Measurements from ENCODE around the gene NELFB. TPM values are rescaled to one million over a fixed set of nuclear protein-coding genes. Genes with fewer than 3 reads are reported as not detected.

NELFB gene
- total and polyA plus RNA-seq, 9 of the 15 experiments (the other 6 are each of a cell fraction or from before 2014, with no cell fraction given): 0.24 to 84.0 (median 29.7) TPM

DNA sequence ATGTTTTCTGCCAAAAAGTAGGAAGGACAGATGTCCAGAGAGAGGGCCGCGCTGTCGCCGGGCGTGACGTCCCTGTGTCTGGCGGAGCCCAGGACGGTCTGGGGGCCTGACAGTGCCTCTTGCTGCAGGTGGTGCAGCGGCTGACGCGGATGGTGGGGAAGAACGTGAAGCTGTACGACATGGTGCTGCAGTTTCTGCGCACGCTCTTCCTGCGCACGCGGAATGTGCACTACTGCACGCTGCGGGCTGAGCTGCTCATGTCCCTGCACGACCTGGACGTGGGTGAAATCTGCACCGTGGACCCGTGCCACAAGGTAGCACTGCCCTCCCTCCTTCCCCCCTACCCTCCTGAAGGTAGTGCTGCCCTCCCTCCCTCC lies 7.8 kb downstream of the NELFB start (continued):
- TF ChIP-seq MYNN (IDR thresholded peaks at IDR 0.05) (0 out of 2 replicates have a peak, but pooled peaks have one; percentile 26), MYNN (CRISPR knock-in tag; IDR thresholded peaks at IDR 0.05) (no peak)

DNA sequence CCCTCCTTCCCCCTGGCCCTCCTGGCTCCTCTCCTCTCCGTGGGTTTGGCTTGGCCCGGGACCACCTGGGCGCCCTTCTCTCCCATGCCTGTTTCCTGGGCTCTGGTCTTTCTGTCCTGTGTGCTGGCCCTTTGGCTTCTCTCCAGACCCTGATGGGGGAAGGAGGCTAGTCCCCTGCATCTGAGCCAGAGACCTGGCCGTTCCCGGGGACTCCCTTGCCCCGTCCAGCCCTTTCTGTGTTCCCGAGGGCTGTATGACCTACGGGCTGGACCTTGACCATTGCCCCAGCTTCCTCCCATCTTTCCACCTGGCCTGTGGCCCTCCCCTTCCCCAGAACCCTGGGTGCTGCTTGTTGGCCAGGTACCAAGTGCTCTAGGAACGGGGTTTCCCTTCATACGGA lies 8.4 kb downstream of the NELFB start:
- ChIA-PET CTCF (ENCODE audit: low intra/inter-chr PET ratio) (no interaction called here), POLR2A (interaction anchor here (1.0 to 1.1 kb wide), 2 partner anchors 14 to 38 kb away, joined by 3 to 4 read pairs; partner anchors contain the start of genes NRARP and TOR4A)
- H3K27me3 ChIP-seq (ENCODE audit: control insufficient read depth in 2 of 2, insufficient read depth in 2 of 2, low read length in 2 of 2): no peaks in the 10 kb centered on the region
- H3K9me1 ChIP-seq (ENCODE audit: control insufficient read depth, insufficient read depth, low read length): no peaks in the 10 kb centered on the region
- FAIRE-seq (no peak), ATAC-seq (no peak), DNase-seq (ENCODE audit: extremely low read depth in 1 of 4, low spot score in 3 of 4) (no peak)
- no peaks in the 10 kb centered on the region for H3K9me3 ChIP-seq (replicated peaks; ENCODE audit: control insufficient read depth, insufficient read depth, low read depth, low read length)
- H3K79me2 ChIP-seq (ENCODE audit: control insufficient read depth, insufficient read depth, low read length): peaks cover 6% of the 10 kb centered on the region; the same call in 1 of the 3 replicates
- H4K20me1 ChIP-seq (replicated peaks; ENCODE audit: control insufficient read depth, insufficient read depth, low read length): no peaks in the 10 kb centered on the region
- intact Hi-C loops (cut with micrococcal nuclease): no loop called here
- WGBS (ENCODE audit: insufficient coverage, low coverage, missing lambda C conversion rate): 90% methylated on average over 8 of the region's 10 CpGs
- no peak for TF ChIP-seq ZNF121 (CRISPR knock-in tag; conservative IDR thresholded peaks at IDR 0.05)
- TF ChIP-seq RBFOX2 (IDR thresholded peaks at IDR 0.05; ENCODE audit: low read depth, low read length): 0 out of 2 replicates have a peak, but pooled peaks have one; percentile 9
- no peak for TF ChIP-seq ARID1B (IDR thresholded peaks at IDR 0.05)
- H3K9ac ChIP-seq (ENCODE audit: insufficient read depth in 1 of 2, low read depth in 2 of 2, low read length in 2 of 2): peak overlapping the region in 1 of 2 experiments; percentile 10; a peak in 1 of 4 replicates
- peaks cover 59% of the 10 kb centered on the region; the same call in 2 of the 3 replicates for H3K36me3 ChIP-seq (ENCODE audit: control insufficient read depth, insufficient read depth, low read length)
- H3K4me2 ChIP-seq (ENCODE audit: insufficient read depth, low read length): no peak overlapping the region
- BruUV-seq (replicated peaks): no TSS peak
- no peak overlapping the region for H3K4me3 ChIP-seq
- H3K27ac ChIP-seq (ENCODE audit: extremely low read depth, low read depth, low read length): no peak overlapping the region
- in situ Hi-C loops (cut with MboI): no loop called here
- peaks cover 8 to 38% of the 10 kb centered on the region in 2 experiments; a peak in 4 of 5 replicates for H3K4me1 ChIP-seq (replicated peaks in 1 of 2; ENCODE audit: control insufficient read depth in 2 of 2, insufficient read depth in 2 of 2, low read length in 2 of 2)
- no peak overlapping the region for H2AFZ ChIP-seq (ENCODE audit: low read depth, low read length)
